Lower lobe of right lung (tissue), 2 donors: ENCODE results near the gene USP5. TPM values are rescaled to one million over a fixed set of nuclear protein-coding genes. Genes with fewer than 3 reads are reported as not detected.

Source experiments
- ATAC-seq, 2 donors: fragments of 200-7000 bp; cut with Tn5 transposase; one replicate each; pipeline ENCODE4 v1.9.1; 2020 to 2022; ENCODE audit warnings: mild to moderate bottlenecking in 2 of 2, moderate library complexity in 2 of 2
- DNase-seq: peaks from one replicate; pipeline ENCODE4 v3.0.0-alpha.2; 2020
- H3K27ac ChIP-seq: fragments of 200-600 bp; one replicate; pipeline ENCODE4 v1.8.0; 2022
- H3K27me3 ChIP-seq: fragments of 200-600 bp; one replicate; pipeline ENCODE4 v1.8.0; 2022; ENCODE audit warnings: low read depth
- H3K36me3 ChIP-seq: fragments of 200-600 bp; one replicate; pipeline ENCODE4 v1.8.0; 2022; ENCODE audit warnings: mild to moderate bottlenecking
- H3K4me1 ChIP-seq: fragments of 200-600 bp; one replicate; pipeline ENCODE4 v1.8.0; 2022
- H3K4me3 ChIP-seq: fragments of 200-600 bp; one replicate; pipeline ENCODE4 v1.8.0; 2022; ENCODE audit warnings: mild to moderate bottlenecking
- H3K9me3 ChIP-seq: fragments of 200-600 bp; one replicate; pipeline ENCODE4 v1.8.0; 2022
- intact Hi-C: fragments of 100-400 bp; cut with DNase I; formaldehyde crosslinking; loops from one replicate; pipeline ENCODE4 v1.11.0; 2022
- total RNA-seq: library from RNA; stranded (reverse); fragmentation: NEBNext Ultra II Directional; extraction: Animal tissue kit (Norgen Biotek cat#: 25700); gene quantifications from one replicate; pipeline ENCODE4 v1.2.1, GENCODE V29; 2021
- TF ChIP-seq, protein P1 (sequence below): fragments of 200-600 bp; IDR thresholded peaks from one replicate; pipeline ENCODE4 v1.8.0; 2022; ENCODE audit warnings: antibody characterized with exemption, mild to moderate bottlenecking
- donor health status: DM: no; HTN: yes; CAD: no; lungs with severe emphysema.

Gene USP5
- total RNA-seq, 1 donor from 2014 or later: 58.6 TPM

DNA sequence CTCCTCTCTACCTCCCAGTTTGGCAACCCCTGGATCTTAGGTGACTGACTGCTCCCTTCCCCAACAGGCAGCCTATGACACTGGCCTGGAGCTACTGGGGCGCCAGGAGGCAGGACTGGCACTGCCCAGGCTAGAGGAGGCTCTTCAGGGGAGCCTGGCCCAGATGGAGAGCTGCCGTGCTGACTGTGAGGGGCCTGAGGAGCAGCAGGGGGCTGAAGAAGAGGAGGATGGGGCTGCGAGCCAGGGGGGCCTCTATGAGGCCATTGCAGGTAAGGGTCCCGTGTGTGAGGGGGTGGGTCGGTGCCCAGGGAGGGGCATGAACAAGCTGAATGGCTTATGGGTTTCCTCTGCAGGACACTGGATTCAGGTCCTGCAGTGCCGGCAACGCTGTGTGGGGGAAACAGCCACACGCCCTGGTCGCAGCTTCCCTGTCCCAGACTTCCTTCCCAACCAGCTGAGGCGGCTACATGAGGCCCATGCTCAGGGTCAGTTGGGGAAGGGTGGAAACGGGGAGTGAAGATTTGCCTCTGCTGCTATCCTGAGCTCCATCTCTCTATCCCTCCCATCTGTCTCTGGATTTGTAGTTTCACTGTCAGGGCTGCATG is 21.6 kb upstream of the USP5 start:
- Histone ChIP-seq H3K4me3 (no peak overlapping the region), H3K27me3 (peaks cover 24% of the 10 kb centered on the region), H3K9me3 (no peaks in the 10 kb centered on the region), H3K4me1 (peaks cover 16% of the 10 kb centered on the region), H3K27ac (no peak overlapping the region), H3K36me3 (peaks cover 8% of the 10 kb centered on the region)
- intact Hi-C loops: no loop called here
- TF ChIP-seq, protein P1, sequence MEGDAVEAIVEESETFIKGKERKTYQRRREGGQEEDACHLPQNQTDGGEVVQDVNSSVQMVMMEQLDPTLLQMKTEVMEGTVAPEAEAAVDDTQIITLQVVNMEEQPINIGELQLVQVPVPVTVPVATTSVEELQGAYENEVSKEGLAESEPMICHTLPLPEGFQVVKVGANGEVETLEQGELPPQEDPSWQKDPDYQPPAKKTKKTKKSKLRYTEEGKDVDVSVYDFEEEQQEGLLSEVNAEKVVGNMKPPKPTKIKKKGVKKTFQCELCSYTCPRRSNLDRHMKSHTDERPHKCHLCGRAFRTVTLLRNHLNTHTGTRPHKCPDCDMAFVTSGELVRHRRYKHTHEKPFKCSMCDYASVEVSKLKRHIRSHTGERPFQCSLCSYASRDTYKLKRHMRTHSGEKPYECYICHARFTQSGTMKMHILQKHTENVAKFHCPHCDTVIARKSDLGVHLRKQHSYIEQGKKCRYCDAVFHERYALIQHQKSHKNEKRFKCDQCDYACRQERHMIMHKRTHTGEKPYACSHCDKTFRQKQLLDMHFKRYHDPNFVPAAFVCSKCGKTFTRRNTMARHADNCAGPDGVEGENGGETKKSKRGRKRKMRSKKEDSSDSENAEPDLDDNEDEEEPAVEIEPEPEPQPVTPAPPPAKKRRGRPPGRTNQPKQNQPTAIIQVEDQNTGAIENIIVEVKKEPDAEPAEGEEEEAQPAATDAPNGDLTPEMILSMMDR: no peak
- no peak for ATAC-seq
- no peak for DNase-seq

DNA sequence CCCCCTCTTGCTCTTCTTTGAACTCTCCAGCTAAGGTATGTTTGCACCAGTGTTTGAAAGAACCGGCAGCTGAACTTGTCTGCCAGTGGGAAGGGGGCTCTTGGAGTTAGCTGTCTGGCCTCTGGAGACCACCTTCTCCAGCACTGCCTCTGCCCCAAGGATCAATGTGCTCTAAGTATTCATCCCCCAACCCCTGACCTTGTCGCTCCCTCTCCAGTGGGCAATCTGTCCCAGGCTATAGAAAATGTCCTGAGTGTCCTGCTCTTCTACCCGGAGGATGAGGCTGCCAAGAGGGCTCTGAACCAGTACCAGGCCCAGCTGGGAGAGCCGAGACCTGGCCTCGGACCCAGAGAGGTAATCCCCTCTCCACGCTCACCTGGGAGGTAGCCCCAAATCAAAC is 21.0 kb upstream of the USP5 start:
- intact Hi-C loops: no loop called here
- TF ChIP-seq, protein P1: no peak
- Histone ChIP-seq H3K9me3 (no peaks in the 10 kb centered on the region), H3K36me3 (peaks cover 8% of the 10 kb centered on the region), H3K27ac (no peak overlapping the region), H3K4me1 (peaks cover 16% of the 10 kb centered on the region), H3K4me3 (no peak overlapping the region), H3K27me3 (peaks cover 24% of the 10 kb centered on the region)
- DNase-seq (no peak), ATAC-seq (no peak)

DNA sequence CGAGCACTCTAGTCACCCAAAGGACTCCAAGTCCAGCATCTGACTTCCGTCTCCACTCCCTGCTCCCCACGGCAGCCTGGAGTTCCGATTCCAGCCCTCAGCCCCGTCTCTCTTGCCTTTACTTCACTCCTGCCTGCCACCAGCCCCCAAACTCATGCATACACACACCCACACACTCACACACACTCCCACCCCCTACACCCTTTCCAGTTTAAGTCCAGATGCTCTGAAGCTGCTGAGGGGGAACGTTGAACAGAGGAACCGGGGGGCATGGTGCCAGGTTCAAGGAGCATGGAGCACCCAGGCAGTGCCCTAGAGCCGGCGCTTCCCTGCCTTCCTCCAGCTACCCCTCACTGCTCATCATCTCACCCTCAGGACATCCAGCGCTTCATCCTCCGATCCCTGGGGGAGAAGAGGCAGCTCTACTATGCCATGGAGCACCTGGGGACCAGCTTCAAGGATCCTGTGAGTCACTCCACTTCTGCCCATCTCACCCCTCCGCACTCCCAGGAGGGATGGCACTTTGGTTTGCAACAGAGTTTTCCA is 20.4 kb upstream of the USP5 start:
- H3K4me3 ChIP-seq: no peak overlapping the region
- H3K4me1 ChIP-seq: peaks cover 16% of the 10 kb centered on the region
- intact Hi-C loops: no loop called here
- DNase-seq (no peak), ATAC-seq (no peak)
- no peak overlapping the region for H3K27ac ChIP-seq
- TF ChIP-seq, protein P1: no peak
- no peaks in the 10 kb centered on the region for H3K9me3 ChIP-seq
- peaks cover 8% of the 10 kb centered on the region for H3K36me3 ChIP-seq
- peaks cover 23% of the 10 kb centered on the region for H3K27me3 ChIP-seq

DNA sequence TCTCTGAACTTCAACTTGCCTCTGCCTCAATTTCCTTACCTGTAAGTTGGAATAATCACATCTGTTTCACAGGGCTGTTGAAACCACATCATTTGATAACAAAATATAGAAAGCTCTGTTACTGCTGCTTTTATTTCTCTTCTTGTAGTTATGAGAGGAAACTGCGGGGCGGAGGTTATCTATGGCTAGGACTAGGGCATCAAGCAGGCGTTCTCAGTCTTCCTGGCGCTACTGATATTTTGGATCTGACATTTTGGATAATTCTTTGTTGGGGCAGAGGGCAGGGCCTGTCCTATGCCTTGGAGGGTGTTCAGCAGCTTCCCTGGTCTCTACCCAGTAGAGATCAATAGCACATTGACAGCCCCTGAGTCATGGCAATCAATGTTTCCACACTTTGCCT is 19.8 kb upstream of the USP5 start:
- H3K27ac ChIP-seq: no peak overlapping the region
- TF ChIP-seq, protein P1: no peak
- intact Hi-C loops: no loop called here
- peaks cover 17% of the 10 kb centered on the region for H3K27me3 ChIP-seq
- no peak overlapping the region for H3K4me3 ChIP-seq
- peaks cover 8% of the 10 kb centered on the region for H3K36me3 ChIP-seq
- ATAC-seq (no peak), DNase-seq (no peak)
- H3K4me1 ChIP-seq: peaks cover 14% of the 10 kb centered on the region
- H3K9me3 ChIP-seq: no peaks in the 10 kb centered on the region

DNA sequence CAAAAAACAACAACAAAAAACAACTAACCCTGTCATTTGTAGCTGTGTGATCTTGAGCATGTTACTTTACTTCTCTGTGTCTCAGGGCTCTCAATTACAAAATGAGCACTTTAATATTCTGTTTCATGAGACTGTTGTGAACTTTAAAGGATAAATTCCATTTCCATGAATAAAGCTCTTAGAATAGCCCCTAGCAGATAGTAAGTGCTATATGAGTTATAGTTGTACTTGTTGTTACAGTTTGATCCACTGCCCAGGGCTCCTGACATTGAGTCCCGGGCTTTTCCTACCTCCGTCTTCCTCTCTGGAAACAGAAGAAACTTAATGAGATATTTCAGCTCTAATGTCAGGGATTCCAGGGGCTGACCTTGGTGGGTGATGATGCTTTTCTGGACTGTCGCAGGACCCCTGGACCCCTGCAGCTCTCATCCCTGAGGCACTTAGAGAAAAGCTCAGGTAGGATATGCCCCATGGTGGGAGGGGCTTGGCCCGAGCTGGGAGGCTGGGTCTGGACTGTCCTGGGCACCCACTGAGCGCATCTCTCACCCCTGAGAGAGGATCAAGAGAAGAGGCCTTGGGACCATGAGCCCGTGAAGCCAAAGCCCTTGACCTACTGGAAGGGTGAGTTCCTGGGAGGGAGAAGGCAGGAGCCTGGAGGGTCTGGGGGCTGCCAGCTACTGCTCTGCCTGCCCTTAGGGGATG is 18.6 kb upstream of the USP5 start:
- no peak for DNase-seq
- ATAC-seq: no peak
- no peak overlapping the region for H3K27ac ChIP-seq
- H3K4me1 ChIP-seq: peaks cover 9% of the 10 kb centered on the region
- intact Hi-C loops: no loop called here
- TF ChIP-seq, protein P1: no peak
- H3K36me3 ChIP-seq: peaks cover 12% of the 10 kb centered on the region
- peaks cover 14% of the 10 kb centered on the region for H3K27me3 ChIP-seq
- no peak overlapping the region for H3K4me3 ChIP-seq
- H3K9me3 ChIP-seq: no peaks in the 10 kb centered on the region
